Activated CD4-positive, alpha-beta T cell treated with anti-CD3 and anti-CD28 coated beads, Interleukin-2, amount 50 U/mL, for 4 hours (primary cell): Measurements from ENCODE around the gene ARSK.

Source experiments
- DNase-seq, 2 experiments: peaks; one replicate each; pipeline ENCODE4 v3.0.0-alpha.2; 2020

The ARSK gene

GRCh38 chr5:95652849-95653248 lies 97.9 kb downstream of the ARSK start:
- DNase-seq: no peak

- DNase-seq: no peak
Measured at GRCh38 chr5:95654196-95654595, 99.3 kb downstream of the ARSK start.
